GM23248 (cell line): Measurements from ENCODE around the gene ENTPD8. TPM values are rescaled to one million over a fixed set of nuclear protein-coding genes. Genes with fewer than 3 reads are reported as not detected.

Experiments used
- DNase-seq: peaks from one replicate; pipeline ENCODE4 v3.0.0-alpha.2; 2015
- H2AFZ ChIP-seq: fragments of 200-600 bp; sonication (generic); 2 replicates; pipeline ENCODE4 v1.6.1; 2016; ENCODE audit warnings: antibody characterized with exemption
- H3F3A ChIP-seq: fragments of 200-600 bp; sonication (generic); 2 replicates; pipeline ENCODE4 v1.6.1; 2016; ENCODE audit warnings: mild to moderate bottlenecking, antibody characterized with exemption, mixed run types; ENCODE audit not compliant: insufficient read depth
- H3K27ac ChIP-seq: fragments of 200-600 bp; sonication (generic); 2 replicates; pipeline ENCODE4 v1.5.1; 2016; ENCODE audit warnings: mild to moderate bottlenecking
- H3K27me3 ChIP-seq: fragments of 200-600 bp; sonication (generic); replicated peaks from 2 replicates; pipeline ENCODE4 v1.6.1; 2016; ENCODE audit warnings: mild to moderate bottlenecking; ENCODE audit not compliant: insufficient read depth
- H3K36me3 ChIP-seq: fragments of 200-600 bp; sonication (generic); 2 replicates; pipeline ENCODE4 v1.6.1; 2016; ENCODE audit warnings: low read depth, mild to moderate bottlenecking
- H3K4me1 ChIP-seq: fragments of 200-600 bp; sonication (generic); 2 replicates; pipeline ENCODE4 v1.6.1; 2016; ENCODE audit warnings: mild to moderate bottlenecking; ENCODE audit not compliant: insufficient read depth
- H3K4me2 ChIP-seq: fragments of 200-600 bp; sonication (generic); one replicate; pipeline ENCODE4 v1.6.1; 2016; ENCODE audit warnings: mild to moderate bottlenecking; ENCODE audit not compliant: unreplicated experiment
- H3K4me3 ChIP-seq: fragments of 200-600 bp; sonication (generic); 2 replicates; pipeline ENCODE4 v1.5.1; 2016; ENCODE audit warnings: mild to moderate bottlenecking
- H3K79me2 ChIP-seq: fragments of 200-600 bp; sonication (generic); 2 replicates; pipeline ENCODE4 v1.6.1; 2016; ENCODE audit warnings: mild to moderate bottlenecking; ENCODE audit not compliant: insufficient read depth
- H3K9ac ChIP-seq: fragments of 200-600 bp; sonication (generic); 2 replicates; pipeline ENCODE4 v1.6.1; 2016; ENCODE audit warnings: mild to moderate bottlenecking
- H3K9me2 ChIP-seq: fragments of 200-600 bp; sonication (generic); 2 replicates; pipeline ENCODE4 v1.6.1; 2016; ENCODE audit warnings: mixed run types, mild to moderate bottlenecking, moderate library complexity; ENCODE audit not compliant: insufficient read depth
- H3K9me3 ChIP-seq: fragments of 200-600 bp; sonication (generic); one replicate; pipeline ENCODE4 v1.6.1; 2017; ENCODE audit warnings: low read depth
- H4K20me1 ChIP-seq: fragments of 200-600 bp; sonication (generic); 2 replicates; pipeline ENCODE4 v1.6.0; 2016; ENCODE audit not compliant: insufficient read depth
- EZH2 ChIP-seq: fragments of 200-600 bp; sonication (generic); IDR thresholded peaks from 2 replicates; pipeline ENCODE4 v1.6.1; 2018; ENCODE audit warnings: antibody characterized with exemption, mild to moderate bottlenecking; ENCODE audit not compliant: insufficient read depth, poor library complexity, severe bottlenecking
- EZH2phosphoT487 ChIP-seq: fragments of 200-600 bp; sonication (generic); IDR thresholded peaks from 2 replicates; pipeline ENCODE4 v1.6.1; 2018; ENCODE audit warnings: antibody characterized with exemption, moderate library complexity, mild to moderate bottlenecking, low read depth; ENCODE audit not compliant: insufficient read depth
- WGBS, 2 experiments: methylation state at CpG; one replicate each; pipeline ENCODE4 v1.1.6; 2015 to 2017; ENCODE audit warnings: low lambda C conversion rate in 2 of 2, low coverage in 1 of 2; ENCODE audit errors: missing lambda C conversion rate in 2 of 2; 5-methylcytosine and 5-hydroxymethylcytosine counted together
- in situ Hi-C: fragments of 300-500 bp; cut with MboI; formaldehyde crosslinking; loops from 2 replicates; pipeline ENCODE4 v1.15.0; 2020
- polyA plus RNA-seq: library from polyadenylated mRNA; unstranded; fragments of >200 nt; fragmentation: Nextera tagmentation; extraction: Ambion mirVana; gene quantifications from 2 replicates; pipeline ENCODE4 v1.2.1, GENCODE V29; 2016
- total RNA-seq: library from RNA; depleted of rRNA; stranded (reverse); fragments of >200 nt; shearing (Covaris generic); gene quantifications from 2 replicates; pipeline ENCODE4 v1.2.3, GENCODE V29; 2014

Gene ENTPD8
- total and polyA plus RNA-seq, 2 experiments from 2014 or later = not detected

GRCh38 chr9:137446851-137447471 is 5.8 kb upstream of the ENTPD8 start:
- Histone ChIP-seq H3K27ac (no peak overlapping the region), H3K9me2 (no peaks in the 10 kb centered on the region), H3K4me1 (peaks cover 23% of the 10 kb centered on the region), H3K4me2 (peak overlapping the region; percentile 16), H3K9ac (no peak overlapping the region), H3F3A (peaks cover 7% of the 10 kb centered on the region; the same call in 1 of the 2 replicates), H3K36me3 (no peaks in the 10 kb centered on the region), H4K20me1 (no peaks in the 10 kb centered on the region), H3K9me3 (no peaks in the 10 kb centered on the region), H3K27me3 (no peaks in the 10 kb centered on the region), H3K4me3 (no peak overlapping the region), H3K79me2 (no peaks in the 10 kb centered on the region), H2AFZ (no peak overlapping the region)
- WGBS, 2 experiments = 44 to 45% methylated on average over 21 of the region's 21 CpGs
- in situ Hi-C loops = no loop called here
- TF ChIP-seq EZH2 (no peak), EZH2phosphoT487 (no peak)
- DNase-seq = peak; percentile 62

- Histone ChIP-seq H3K9me2 (no peaks in the 10 kb centered on the region), H3K36me3 (no peaks in the 10 kb centered on the region), H3F3A (peaks cover 7% of the 10 kb centered on the region; the same call in 1 of the 2 replicates), H3K9me3 (no peaks in the 10 kb centered on the region), H2AFZ (no peak overlapping the region), H3K27ac (no peak overlapping the region), H3K4me2 (peak overlapping the region; percentile 16), H3K4me1 (peaks cover 23% of the 10 kb centered on the region), H3K27me3 (no peaks in the 10 kb centered on the region), H3K79me2 (no peaks in the 10 kb centered on the region), H4K20me1 (no peaks in the 10 kb centered on the region), H3K4me3 (no peak overlapping the region), H3K9ac (no peak overlapping the region)
- in situ Hi-C loops = no loop called here
- 10% methylated on average over 19 of the region's 19 CpGs for WGBS, 2 experiments
- no peak for TF ChIP-seq EZH2phosphoT487
- TF ChIP-seq EZH2 = no peak
- DNase-seq = peak; percentile 61
Observed at GRCh38 chr9:137445930-137446431, 4.8 kb upstream of the ENTPD8 start.

- Histone ChIP-seq H3K4me1 (peaks cover 23% of the 10 kb centered on the region), H3K27ac (no peak overlapping the region), H3K79me2 (no peaks in the 10 kb centered on the region), H3K27me3 (no peaks in the 10 kb centered on the region), H3K9ac (peak overlapping the region; percentile 25; the same call in 1 of the 2 replicates), H3K4me2 (peak overlapping the region; percentile 77), H2AFZ (peak overlapping the region; percentile 59; the same call in 1 of the 2 replicates), H4K20me1 (no peaks in the 10 kb centered on the region), H3K36me3 (no peaks in the 10 kb centered on the region), H3K9me2 (no peaks in the 10 kb centered on the region), H3K4me3 (no peak overlapping the region), H3K9me3 (no peaks in the 10 kb centered on the region), H3F3A (peaks cover 7% of the 10 kb centered on the region; the same call in 1 of the 2 replicates)
- TF ChIP-seq EZH2 (no peak), EZH2phosphoT487 (no peak)
- peak; percentile 88 for DNase-seq
- in situ Hi-C loops = no loop called here
- 5 to 11% methylated on average over 12 to 14 of the region's 14 CpGs for WGBS, 2 experiments
Observed at GRCh38 chr9:137445275-137445807, 4.2 kb upstream of the ENTPD8 start.

GRCh38 chr9:137444106-137444790 is 3.1 kb upstream of the ENTPD8 start:
- in situ Hi-C loops = no loop called here
- TF ChIP-seq EZH2 = no peak
- TF ChIP-seq EZH2phosphoT487 = no peak
- Histone ChIP-seq H3F3A (peaks cover 7% of the 10 kb centered on the region; the same call in 1 of the 2 replicates), H3K79me2 (no peaks in the 10 kb centered on the region), H3K4me3 (no peak overlapping the region), H3K4me2 (no peak overlapping the region), H3K36me3 (no peaks in the 10 kb centered on the region), H2AFZ (no peak overlapping the region), H3K9me3 (no peaks in the 10 kb centered on the region), H3K27ac (no peak overlapping the region), H3K4me1 (peaks cover 23% of the 10 kb centered on the region), H3K9ac (no peak overlapping the region), H4K20me1 (no peaks in the 10 kb centered on the region), H3K9me2 (no peaks in the 10 kb centered on the region), H3K27me3 (no peaks in the 10 kb centered on the region)
- DNase-seq = no peak
- 77 to 79% methylated on average over 14 of the region's 14 CpGs for WGBS, 2 experiments
